Smooth muscle cell (in vitro differentiated cells): ENCODE data around the gene VENTX. TPM values are rescaled to one million over a fixed set of nuclear protein-coding genes. Genes with fewer than 3 reads are reported as not detected.

Experiments
- DNase-seq: peaks from one replicate; lab custom pipeline; 2025; ENCODE audit not compliant: unreplicated experiment; lab: John Stamatoyannopoulos, UW
- H2AFZ ChIP-seq: fragments of 200-600 bp; sonication (generic); 2 replicates; pipeline ENCODE4 v1.6.0; 2016; ENCODE audit warnings: antibody characterized with exemption, low read depth, mild to moderate bottlenecking
- H3F3A ChIP-seq: fragments of 200-600 bp; sonication (generic); 2 replicates; pipeline ENCODE4 v1.6.0; 2017; ENCODE audit warnings: antibody characterized with exemption, low read depth
- H3K27ac ChIP-seq: fragments of 200-600 bp; sonication (generic); 2 replicates; pipeline ENCODE4 v1.5.1; 2016; ENCODE audit warnings: low read depth, mild to moderate bottlenecking
- H3K27me3 ChIP-seq: fragments of 200-600 bp; sonication (generic); 2 replicates; pipeline ENCODE4 v1.6.1; 2016; ENCODE audit warnings: low read depth, mild to moderate bottlenecking
- H3K36me3 ChIP-seq: fragments of 200-600 bp; sonication (generic); 2 replicates; pipeline ENCODE4 v1.5.1; 2016; ENCODE audit warnings: low read depth
- H3K4me1 ChIP-seq: fragments of 200-600 bp; sonication (generic); 2 replicates; pipeline ENCODE4 v1.5.1; 2016; ENCODE audit warnings: low read depth
- H3K4me2 ChIP-seq: fragments of 200-600 bp; sonication (generic); 2 replicates; pipeline ENCODE4 v1.6.0; 2016; ENCODE audit warnings: mild to moderate bottlenecking
- H3K4me3 ChIP-seq: fragments of 200-600 bp; sonication (generic); 2 replicates; pipeline ENCODE4 v1.5.1; 2016; ENCODE audit warnings: mild to moderate bottlenecking
- H3K79me2 ChIP-seq: fragments of 200-600 bp; sonication (generic); 2 replicates; pipeline ENCODE4 v1.6.0; 2016; ENCODE audit warnings: low read depth, mild to moderate bottlenecking
- H3K9ac ChIP-seq: fragments of 200-600 bp; sonication (generic); 2 replicates; pipeline ENCODE4 v1.6.0; 2016; ENCODE audit warnings: low read depth
- H3K9me3 ChIP-seq: fragments of 200-600 bp; sonication (generic); replicated peaks from 2 replicates; pipeline ENCODE4 v1.5.1; 2016; ENCODE audit warnings: low read depth
- H4K20me1 ChIP-seq: fragments of 200-600 bp; sonication (generic); 2 replicates; pipeline ENCODE4 v1.6.0; 2016; ENCODE audit warnings: low read depth
- WGBS: methylation state at CpG from one replicate; pipeline ENCODE4 v1.1.7; 2016; ENCODE audit warnings: low lambda C conversion rate; 5-methylcytosine and 5-hydroxymethylcytosine counted together
- polyA plus RNA-seq: library from polyadenylated mRNA; unstranded; fragments of >200 nt; fragmentation: Nextera tagmentation; extraction: Ambion mirVana; gene quantifications from 2 replicates; pipeline ENCODE4 v1.2.1, GENCODE V29; 2016
- total RNA-seq: library from RNA; depleted of rRNA; stranded (reverse); fragments of >200 nt; gene quantifications from 2 replicates; pipeline ENCODE4 v1.2.3, GENCODE V29; 2014
- TF ChIP-seq, protein P1 (sequence below): fragments of 200-600 bp; sonication (generic); IDR thresholded peaks from 2 replicates; pipeline ENCODE4 v1.5.1; 2017; ENCODE audit warnings: borderline replicate concordance, mild to moderate bottlenecking, antibody characterized with exemption; ENCODE audit not compliant: insufficient read depth, poor library complexity, severe bottlenecking

The VENTX gene
- total and polyA plus RNA-seq, 2 experiments from 2014 or later = not detected

DNA sequence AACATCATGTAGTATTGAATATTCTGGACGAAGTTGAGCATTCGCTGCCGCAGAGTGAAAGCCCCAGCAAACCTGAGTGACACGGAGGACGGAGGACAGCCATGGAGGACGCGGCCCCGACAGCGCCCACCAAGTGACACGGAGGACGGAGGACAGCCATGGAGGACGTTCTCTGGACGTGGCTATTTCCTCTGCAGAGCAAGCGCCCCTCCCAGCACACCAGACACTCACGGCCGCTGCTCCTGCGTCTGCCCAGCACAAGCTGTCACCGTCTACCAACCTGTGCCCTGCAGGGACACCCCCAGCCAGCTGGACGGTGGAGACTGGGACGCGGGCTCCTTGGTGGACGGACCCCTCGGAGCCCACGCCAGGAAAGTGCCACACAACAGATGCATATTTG, 46.3 kb downstream of the VENTX start:
- Histone ChIP-seq H4K20me1 (peaks cover 12% of the 10 kb centered on the region), H3K27me3 (no peaks in the 10 kb centered on the region), H3F3A (no peaks in the 10 kb centered on the region), H2AFZ (no peak overlapping the region), H3K79me2 (no peaks in the 10 kb centered on the region), H3K27ac (no peak overlapping the region), H3K9ac (no peak overlapping the region), H3K4me1 (no peaks in the 10 kb centered on the region), H3K36me3 (peaks cover 11% of the 10 kb centered on the region), H3K4me2 (no peak overlapping the region), H3K9me3 (no peaks in the 10 kb centered on the region), H3K4me3 (no peak overlapping the region)
- WGBS = 97% methylated on average over 24 of the region's 24 CpGs
- TF ChIP-seq, protein P1, sequence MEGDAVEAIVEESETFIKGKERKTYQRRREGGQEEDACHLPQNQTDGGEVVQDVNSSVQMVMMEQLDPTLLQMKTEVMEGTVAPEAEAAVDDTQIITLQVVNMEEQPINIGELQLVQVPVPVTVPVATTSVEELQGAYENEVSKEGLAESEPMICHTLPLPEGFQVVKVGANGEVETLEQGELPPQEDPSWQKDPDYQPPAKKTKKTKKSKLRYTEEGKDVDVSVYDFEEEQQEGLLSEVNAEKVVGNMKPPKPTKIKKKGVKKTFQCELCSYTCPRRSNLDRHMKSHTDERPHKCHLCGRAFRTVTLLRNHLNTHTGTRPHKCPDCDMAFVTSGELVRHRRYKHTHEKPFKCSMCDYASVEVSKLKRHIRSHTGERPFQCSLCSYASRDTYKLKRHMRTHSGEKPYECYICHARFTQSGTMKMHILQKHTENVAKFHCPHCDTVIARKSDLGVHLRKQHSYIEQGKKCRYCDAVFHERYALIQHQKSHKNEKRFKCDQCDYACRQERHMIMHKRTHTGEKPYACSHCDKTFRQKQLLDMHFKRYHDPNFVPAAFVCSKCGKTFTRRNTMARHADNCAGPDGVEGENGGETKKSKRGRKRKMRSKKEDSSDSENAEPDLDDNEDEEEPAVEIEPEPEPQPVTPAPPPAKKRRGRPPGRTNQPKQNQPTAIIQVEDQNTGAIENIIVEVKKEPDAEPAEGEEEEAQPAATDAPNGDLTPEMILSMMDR = no peak
- no peak for DNase-seq

DNA sequence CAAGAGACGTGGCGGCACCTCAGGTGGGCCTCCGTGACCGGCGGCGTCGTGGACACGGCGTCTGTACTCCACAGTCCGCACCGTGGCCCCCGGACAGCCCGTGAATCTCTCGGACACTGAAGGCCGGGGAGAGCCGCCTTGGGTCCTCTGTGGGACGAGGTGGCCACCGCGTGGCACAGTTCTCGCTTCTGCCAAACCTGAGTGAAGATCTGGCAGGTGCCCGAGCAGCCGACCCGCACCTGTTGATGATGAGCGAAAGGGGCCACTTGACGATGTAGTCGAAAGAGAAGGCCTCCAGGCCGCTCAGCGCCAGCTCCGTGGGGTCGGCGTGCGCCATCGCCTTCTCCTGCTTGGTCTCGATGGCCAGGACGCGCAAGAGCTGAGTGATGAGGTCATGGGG, 47.6 kb downstream of the VENTX start:
- no peak overlapping the region for H2AFZ ChIP-seq
- no peak overlapping the region for H3K9ac ChIP-seq
- DNase-seq = no peak
- H3K36me3 ChIP-seq = peaks cover 12% of the 10 kb centered on the region
- no peak overlapping the region for H3K4me2 ChIP-seq
- TF ChIP-seq, protein P1 = no peak
- peaks cover 12% of the 10 kb centered on the region for H4K20me1 ChIP-seq
- no peaks in the 10 kb centered on the region for H3K27me3 ChIP-seq
- no peaks in the 10 kb centered on the region for H3F3A ChIP-seq
- H3K27ac ChIP-seq = no peak overlapping the region
- 96% methylated on average over 36 of the region's 36 CpGs for WGBS
- no peaks in the 10 kb centered on the region for H3K79me2 ChIP-seq
- H3K9me3 ChIP-seq = no peaks in the 10 kb centered on the region
- no peak overlapping the region for H3K4me3 ChIP-seq
- no peaks in the 10 kb centered on the region for H3K4me1 ChIP-seq

DNA sequence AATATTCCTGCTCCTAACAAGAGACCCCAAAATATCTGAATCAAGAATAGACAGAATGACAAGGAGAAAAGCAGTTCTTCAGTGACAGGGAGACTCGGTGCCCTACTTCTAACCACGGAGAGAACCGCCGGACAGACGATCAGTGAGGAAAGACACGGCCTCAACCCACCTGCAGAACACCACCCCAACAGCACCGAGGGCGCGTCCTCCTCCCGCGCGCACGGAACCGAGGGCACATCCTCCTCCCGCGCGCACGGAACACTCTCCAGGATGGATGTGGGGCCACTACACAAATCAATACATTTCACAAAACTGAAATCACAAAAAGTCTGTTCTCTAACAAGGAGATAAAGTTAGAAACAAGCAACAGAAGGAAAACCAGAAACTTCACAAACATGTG, 48.7 kb downstream of the VENTX start:
- Histone ChIP-seq H3K9ac (no peak overlapping the region), H3K4me3 (no peak overlapping the region), H3K79me2 (no peaks in the 10 kb centered on the region), H3K27ac (no peak overlapping the region), H2AFZ (no peak overlapping the region), H3K36me3 (peaks cover 17% of the 10 kb centered on the region), H4K20me1 (peaks cover 12% of the 10 kb centered on the region), H3K4me1 (no peaks in the 10 kb centered on the region), H3F3A (no peaks in the 10 kb centered on the region), H3K9me3 (no peaks in the 10 kb centered on the region), H3K4me2 (no peak overlapping the region), H3K27me3 (no peaks in the 10 kb centered on the region)
- DNase-seq = no peak
- TF ChIP-seq, protein P1 = no peak
- WGBS = 93% methylated on average over 18 of the region's 18 CpGs

DNA sequence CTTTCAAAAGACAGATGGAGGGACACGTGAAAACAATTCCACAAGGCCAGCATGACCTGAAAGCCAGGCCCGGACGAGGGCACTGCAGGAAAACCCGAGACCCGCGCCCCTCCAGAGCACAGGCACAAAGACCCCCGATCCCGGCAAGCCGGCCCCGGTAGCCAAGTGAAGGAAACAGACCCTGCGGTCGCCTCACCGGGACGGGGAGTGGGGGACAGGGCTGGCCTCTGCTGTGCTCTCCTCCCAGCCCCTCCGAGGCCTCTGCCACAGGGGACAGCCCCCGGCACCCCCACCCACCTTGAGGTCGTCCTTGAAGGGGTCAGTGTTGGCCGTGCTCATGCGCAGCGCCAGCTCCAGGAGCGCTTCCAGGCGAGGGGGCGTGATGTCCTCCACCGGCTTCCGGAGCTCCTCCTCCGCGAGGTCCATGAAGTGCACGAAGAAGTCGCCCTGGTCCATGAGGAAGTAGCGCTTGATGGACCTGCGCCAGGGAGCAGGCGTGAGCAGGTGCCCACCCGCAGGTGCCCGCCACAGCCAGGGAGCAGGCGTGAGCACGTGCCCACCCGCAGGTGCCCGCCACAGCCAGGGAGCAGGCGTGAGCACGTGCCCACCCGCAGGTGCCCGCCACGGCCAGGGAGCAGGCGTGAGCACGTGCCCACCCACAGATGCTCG, 50.3 kb downstream of the VENTX start:
- Histone ChIP-seq H3K4me1 (no peaks in the 10 kb centered on the region), H3K27me3 (no peaks in the 10 kb centered on the region), H3K4me3 (no peak overlapping the region), H3K27ac (no peak overlapping the region), H3F3A (no peaks in the 10 kb centered on the region), H3K9ac (no peak overlapping the region), H2AFZ (no peak overlapping the region), H3K79me2 (no peaks in the 10 kb centered on the region), H3K36me3 (peaks cover 17% of the 10 kb centered on the region), H3K4me2 (no peak overlapping the region), H4K20me1 (peaks cover 12% of the 10 kb centered on the region), H3K9me3 (no peaks in the 10 kb centered on the region)
- TF ChIP-seq, protein P1 = no peak
- no peak for DNase-seq
- 96% methylated on average over 46 of the region's 46 CpGs for WGBS
